H1 (cell line): ENCODE measurements around the gene FPR3.

Source experiments
- ATF3 ChIP-seq: IDR thresholded peaks from 2 replicates; pipeline ENCODE4 v1.6.1; 2011; ENCODE audit warnings: low read depth, mild to moderate bottlenecking, low read length; ENCODE audit not compliant: insufficient read depth
- CHD2 ChIP-seq: IDR thresholded peaks from 2 replicates; pipeline ENCODE4 v1.6.1; 2012; ENCODE audit warnings: low read length, improper control_type of control experiment
- CTCF ChIP-seq, 3 experiments: IDR thresholded peaks; 1 replicate in 2 of 3; 2 replicates in 1 of 3; pipeline versions ENCODE4 v1.5.1 to v1.6.1; 2011; ENCODE audit warnings: low read length in 3 of 3, mild to moderate bottlenecking in 3 of 3, inconsistent platforms in 2 of 3, low read depth in 1 of 3, moderate library complexity in 1 of 3; ENCODE audit not compliant: insufficient read depth in 1 of 3; ENCODE audit errors: control extremely low read depth in 1 of 3
- EP300 ChIP-seq, 2 experiments: IDR thresholded peaks; 1 replicate in 1 of 2; 2 replicates in 1 of 2; pipeline ENCODE4 v1.6.1; 2011 to 2012; ENCODE audit warnings: low read depth in 2 of 2, low read length in 2 of 2, mild to moderate bottlenecking in 2 of 2, borderline replicate concordance in 1 of 2, inconsistent platforms in 1 of 2, moderate library complexity in 1 of 2
- GABPA ChIP-seq: IDR thresholded peaks from 2 replicates; pipeline ENCODE4 v1.6.1; 2011; ENCODE audit warnings: mild to moderate bottlenecking, low read length, moderate library complexity, borderline replicate concordance; ENCODE audit not compliant: insufficient read depth
- MAFK ChIP-seq: IDR thresholded peaks from 2 replicates; pipeline ENCODE4 v1.6.1; 2012; ENCODE audit warnings: low read depth, mild to moderate bottlenecking, improper control_type of control experiment, low read length
- POLR2AphosphoS5 ChIP-seq: IDR thresholded peaks from 2 replicates; pipeline ENCODE4 v1.6.1; 2011; ENCODE audit warnings: low read depth, low read length
- RBBP5 ChIP-seq: IDR thresholded peaks from 2 replicates; pipeline ENCODE4 v1.7.1; 2012; ENCODE audit warnings: low read depth, mild to moderate bottlenecking, inconsistent platforms, low read length, moderate library complexity, borderline replicate concordance
- SIN3A ChIP-seq, 2 experiments: IDR thresholded peaks in 1 of 2; conservative IDR thresholded peaks in 1 of 2; 2 replicates each; pipeline ENCODE4 v1.6.1; 2011 to 2012; ENCODE audit warnings: low read length in 2 of 2, improper control_type of control experiment in 1 of 2, low read depth in 1 of 2, mild to moderate bottlenecking in 1 of 2
- TAF1 ChIP-seq: IDR thresholded peaks from 2 replicates; pipeline ENCODE4 v1.6.1; 2011; ENCODE audit warnings: mild to moderate bottlenecking, low read depth, low read length
- ZNF274 ChIP-seq: IDR thresholded peaks from 2 replicates; pipeline ENCODE4 v1.7.0; 2012; ENCODE audit warnings: low read length, borderline replicate concordance; ENCODE audit errors: extremely low read depth

GRCh38 chr19:51779181-51779580 lies 15.8 kb upstream of the FPR3 start:
- TF ChIP-seq EP300 (IDR thresholded peaks at IDR 0.05; ENCODE audit: borderline replicate concordance in 1 of 2, low read depth in 2 of 2, low read length in 2 of 2): no peak
- no peak for TF ChIP-seq POLR2AphosphoS5
- TF ChIP-seq ATF3: no peak
- TF ChIP-seq ZNF274: no peak
- no peak for TF ChIP-seq GABPA
- no peak for TF ChIP-seq SIN3A (conservative IDR thresholded peaks at IDR 0.05 in 1 of 2, IDR thresholded peaks at IDR 0.05 in 1 of 2; ENCODE audit: low read depth in 1 of 2, low read length in 2 of 2)
- TF ChIP-seq TAF1: no peak
- no peak for TF ChIP-seq CHD2
- no peak for TF ChIP-seq CTCF (IDR thresholded peaks at IDR 0.05; ENCODE audit: control extremely low read depth in 1 of 3, insufficient read depth in 1 of 3, low read depth in 1 of 3, low read length in 3 of 3)
- no peak for TF ChIP-seq RBBP5
- TF ChIP-seq MAFK: no peak
